Measurements from ENCODE around the gene NOS3.

DNA sequence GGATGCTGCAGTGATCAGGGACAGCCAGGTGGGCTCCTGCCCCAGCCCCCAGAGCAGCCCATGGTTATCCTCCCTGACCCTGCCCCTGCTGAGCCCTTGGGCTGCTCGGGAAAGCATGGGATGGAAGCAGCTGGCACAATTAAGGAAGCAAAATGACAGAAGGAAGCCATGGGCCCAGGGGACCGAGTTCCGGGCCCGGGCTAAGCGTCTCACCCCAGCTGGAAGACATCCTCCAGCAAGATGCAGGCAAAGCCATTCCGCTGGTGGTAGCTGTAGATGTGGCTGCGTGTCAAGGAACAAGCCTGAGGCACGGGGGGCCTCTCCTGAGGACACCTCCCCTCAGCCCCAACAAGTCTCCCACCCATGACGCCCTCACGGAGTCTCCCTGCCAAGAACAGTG, 32.4 kb downstream of the NOS3 start:
- TF ChIP-seq, protein P1, sequence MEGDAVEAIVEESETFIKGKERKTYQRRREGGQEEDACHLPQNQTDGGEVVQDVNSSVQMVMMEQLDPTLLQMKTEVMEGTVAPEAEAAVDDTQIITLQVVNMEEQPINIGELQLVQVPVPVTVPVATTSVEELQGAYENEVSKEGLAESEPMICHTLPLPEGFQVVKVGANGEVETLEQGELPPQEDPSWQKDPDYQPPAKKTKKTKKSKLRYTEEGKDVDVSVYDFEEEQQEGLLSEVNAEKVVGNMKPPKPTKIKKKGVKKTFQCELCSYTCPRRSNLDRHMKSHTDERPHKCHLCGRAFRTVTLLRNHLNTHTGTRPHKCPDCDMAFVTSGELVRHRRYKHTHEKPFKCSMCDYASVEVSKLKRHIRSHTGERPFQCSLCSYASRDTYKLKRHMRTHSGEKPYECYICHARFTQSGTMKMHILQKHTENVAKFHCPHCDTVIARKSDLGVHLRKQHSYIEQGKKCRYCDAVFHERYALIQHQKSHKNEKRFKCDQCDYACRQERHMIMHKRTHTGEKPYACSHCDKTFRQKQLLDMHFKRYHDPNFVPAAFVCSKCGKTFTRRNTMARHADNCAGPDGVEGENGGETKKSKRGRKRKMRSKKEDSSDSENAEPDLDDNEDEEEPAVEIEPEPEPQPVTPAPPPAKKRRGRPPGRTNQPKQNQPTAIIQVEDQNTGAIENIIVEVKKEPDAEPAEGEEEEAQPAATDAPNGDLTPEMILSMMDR (IDR thresholded peaks at IDR 0.05; ENCODE audit: insufficient read depth, low read depth, low read length): no peak
- no peak for TF ChIP-seq EZH2 (IDR thresholded peaks at IDR 0.05; ENCODE audit: insufficient read depth, low read length)

Data from astrocyte (in vitro differentiated cells and primary cell).